HEK293T (cell line): ENCODE measurements around the gene SOX6.

Experiments
- FOXK2 ChIP-seq: fragments of 450-650 bp; IDR thresholded peaks from 2 replicates; pipeline ENCODE4 v1.6.1; 2016; ENCODE audit warnings: mild to moderate bottlenecking
- FOXM1 ChIP-seq: fragments of 450-650 bp; IDR thresholded peaks from 2 replicates; pipeline ENCODE4 v1.6.1; 2017; ENCODE audit warnings: mild to moderate bottlenecking, borderline replicate concordance
- SP1 ChIP-seq: fragments of 450-650 bp; IDR thresholded peaks from 2 replicates; pipeline ENCODE4 v1.6.1; 2017
- ZNF384 ChIP-seq: fragments of 450-650 bp; IDR thresholded peaks from 2 replicates; pipeline ENCODE4 v1.6.1; 2016

DNA sequence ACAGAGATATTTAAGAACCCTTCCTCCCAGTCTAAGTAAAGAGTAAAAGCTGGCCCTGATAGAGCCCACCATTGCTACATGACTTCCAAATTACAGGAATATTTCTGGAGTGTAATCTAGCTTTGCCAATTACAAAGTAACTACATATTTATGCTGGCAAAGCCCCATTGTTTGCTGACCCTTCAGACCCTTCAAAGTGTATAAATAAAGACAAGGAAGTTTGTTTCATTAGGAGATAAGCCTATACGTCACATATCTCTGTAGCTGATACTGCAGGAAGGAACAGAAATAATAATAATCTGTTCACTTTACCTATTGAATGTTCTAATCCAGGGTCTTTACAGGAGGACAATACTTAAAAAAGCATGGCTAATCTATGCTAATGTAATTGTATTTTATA is 375.1 kb downstream of the SOX6 start:
- TF ChIP-seq ZNF384 (no peak), FOXK2 (no peak), SP1 (no peak), FOXM1 (no peak)
